Dendritic cell treated with granulocyte-macrophage colony-stimulating factor and Interleukin-4, amounts not matched to agents 40 ng/mL and 50 ng/mL, for 4 days (primary cell): Measurements from ENCODE around the gene OSBPL3.
"Not testable (repeated sequence)": the region's sequence is repeated elsewhere in the genome, so short reads cannot be mapped to it uniquely, and the experiment has no call there.

Experiments used
- H3K27ac Mint-ChIP-seq: one replicate; pipeline ENCODE4 v1.8.0; 2022; ENCODE audit warnings: mild to moderate bottlenecking, mixed read lengths
- H3K27me3 Mint-ChIP-seq: one replicate; pipeline ENCODE4 v1.8.0; 2022; ENCODE audit warnings: mild to moderate bottlenecking, mixed read lengths
- H3K36me3 Mint-ChIP-seq: one replicate; pipeline ENCODE4 v1.8.0; 2022; ENCODE audit warnings: low read depth, mixed read lengths
- H3K4me1 Mint-ChIP-seq: one replicate; pipeline ENCODE4 v1.8.0; 2022; ENCODE audit warnings: low read depth, mixed read lengths
- H3K4me3 Mint-ChIP-seq: one replicate; pipeline ENCODE4 v1.8.0; 2022; ENCODE audit warnings: mild to moderate bottlenecking, moderate library complexity, mixed read lengths
- H3K9me3 Mint-ChIP-seq: one replicate; pipeline ENCODE4 v1.8.0; 2022; ENCODE audit warnings: mixed read lengths
- intact Hi-C: fragments of 100-400 bp; cut with micrococcal nuclease; formaldehyde crosslinking; loops from one replicate; pipeline ENCODE4 v1.15.0; 2022

OSBPL3 gene

GRCh38 chr7:24913801-24914464 lies 66.0 kb downstream of the OSBPL3 start:
- peaks cover 25% of the 10 kb centered on the region for H3K36me3 Mint-ChIP-seq
- no peaks in the 10 kb centered on the region for H3K9me3 Mint-ChIP-seq
- no peak overlapping the region for H3K27ac Mint-ChIP-seq
- H3K4me1 Mint-ChIP-seq, result peaks cover 39% of the 10 kb centered on the region
- intact Hi-C loops, result no loop called here
- no peak overlapping the region for H3K4me3 Mint-ChIP-seq
- H3K27me3 Mint-ChIP-seq, result no peaks in the 10 kb centered on the region

DNA sequence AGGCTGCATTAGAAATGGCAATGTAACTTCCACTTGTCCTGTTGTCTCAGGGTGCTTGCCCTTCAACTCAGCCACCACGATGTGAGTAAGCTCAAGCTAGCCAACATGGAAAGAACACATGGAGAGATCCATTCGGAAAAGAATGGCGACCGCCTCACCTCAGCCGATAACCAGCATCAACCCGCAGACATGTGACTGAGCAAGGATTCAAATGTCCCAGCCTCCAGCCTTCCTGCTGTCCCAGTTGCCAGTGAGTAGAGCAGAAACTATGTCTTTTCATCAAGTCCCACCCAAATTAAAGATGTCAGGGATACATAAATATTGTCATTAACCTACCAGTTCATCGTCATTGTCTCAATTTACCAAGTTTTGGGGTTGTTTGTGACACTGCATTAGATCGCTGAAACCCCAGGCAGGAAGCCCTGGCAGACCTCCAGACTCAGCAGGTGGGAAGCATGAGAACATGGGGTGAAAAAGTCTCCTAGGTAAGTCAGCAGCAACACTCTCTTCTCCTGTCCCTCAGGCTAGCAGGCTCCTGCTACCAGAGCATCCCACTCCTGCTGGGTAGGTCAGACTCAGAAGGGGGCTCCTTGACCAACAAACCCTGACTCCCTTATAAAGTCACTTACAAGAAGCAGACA lies 67.0 kb downstream of the OSBPL3 start:
- Mint-ChIP-seq H3K27ac (no peak overlapping the region), H3K4me1 (peaks cover 39% of the 10 kb centered on the region), H3K9me3 (no peaks in the 10 kb centered on the region), H3K4me3 (no peak overlapping the region), H3K27me3 (no peaks in the 10 kb centered on the region), H3K36me3 (peaks cover 25% of the 10 kb centered on the region)
- intact Hi-C loops, result no loop called here

DNA sequence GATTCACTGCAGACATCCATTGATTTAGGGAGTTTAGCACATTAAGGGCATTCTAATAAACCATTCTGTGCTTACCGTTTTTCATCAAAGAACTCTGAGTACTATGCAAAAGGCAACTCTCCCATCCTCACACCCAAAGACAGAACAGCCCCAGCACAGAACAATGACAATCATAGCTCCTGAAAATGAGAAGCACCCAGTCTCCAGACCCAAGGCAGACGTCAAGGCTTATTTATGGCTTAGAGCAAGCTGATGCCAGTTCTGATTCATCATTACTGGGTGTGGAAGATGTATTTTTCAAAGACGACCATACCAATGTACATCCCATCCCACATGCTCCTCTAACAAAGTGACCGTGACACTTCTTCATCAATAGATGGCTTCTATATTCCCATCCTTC lies 67.6 kb downstream of the OSBPL3 start:
- Mint-ChIP-seq H3K4me1 (peaks cover 39% of the 10 kb centered on the region), H3K36me3 (peaks cover 25% of the 10 kb centered on the region), H3K27me3 (no peaks in the 10 kb centered on the region), H3K9me3 (no peaks in the 10 kb centered on the region), H3K4me3 (no peak overlapping the region), H3K27ac (no peak overlapping the region)
- intact Hi-C loops, result no loop called here

GRCh38 chr7:24911213-24911603 lies 68.8 kb downstream of the OSBPL3 start:
- Mint-ChIP-seq H3K36me3 (peaks cover 16% of the 10 kb centered on the region), H3K27me3 (no peaks in the 10 kb centered on the region), H3K27ac (no peak overlapping the region), H3K9me3 (no peaks in the 10 kb centered on the region), H3K4me1 (peaks cover 39% of the 10 kb centered on the region), H3K4me3 (no peak overlapping the region)
- intact Hi-C loops, result no loop called here

- intact Hi-C loops, result no loop called here
- H3K4me3 Mint-ChIP-seq, result no peak overlapping the region
- no peak overlapping the region for H3K27ac Mint-ChIP-seq
- peaks cover 39% of the 10 kb centered on the region for H3K4me1 Mint-ChIP-seq
- peaks cover 15% of the 10 kb centered on the region for H3K36me3 Mint-ChIP-seq
- H3K27me3 Mint-ChIP-seq, result no peaks in the 10 kb centered on the region
- no peaks in the 10 kb centered on the region for H3K9me3 Mint-ChIP-seq
Measured at GRCh38 chr7:24910551-24911212, 69.3 kb downstream of the OSBPL3 start.

GRCh38 chr7:24908727-24909126 lies 71.3 kb downstream of the OSBPL3 start:
- H3K9me3 Mint-ChIP-seq, result no peaks in the 10 kb centered on the region
- H3K36me3 Mint-ChIP-seq, result peaks cover 5% of the 10 kb centered on the region
- no peak overlapping the region for H3K27ac Mint-ChIP-seq
- intact Hi-C loops, result no loop called here
- no peaks in the 10 kb centered on the region for H3K27me3 Mint-ChIP-seq
- peaks cover 41% of the 10 kb centered on the region for H3K4me1 Mint-ChIP-seq
- no peak overlapping the region for H3K4me3 Mint-ChIP-seq

DNA sequence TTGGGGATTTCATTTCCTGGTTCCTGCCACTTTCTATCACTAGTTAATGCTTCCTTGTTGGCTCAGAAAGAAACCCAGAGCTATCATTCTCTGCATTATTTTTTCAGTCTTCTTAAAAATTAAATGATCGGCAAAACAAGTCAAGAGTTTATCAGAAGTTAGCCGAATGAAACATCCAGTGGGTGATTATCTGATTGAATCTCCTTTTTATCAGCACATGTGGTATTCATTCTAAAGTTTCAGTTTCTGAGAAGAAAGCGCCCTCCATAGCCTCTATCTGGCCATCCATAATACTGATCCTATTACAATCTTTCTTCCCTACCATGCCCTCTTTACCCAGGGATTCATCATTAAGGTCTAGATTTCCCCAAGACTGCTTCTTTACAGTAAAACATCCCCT lies 71.8 kb downstream of the OSBPL3 start:
- Mint-ChIP-seq H3K4me1 (peaks cover 46% of the 10 kb centered on the region), H3K4me3 (no peak overlapping the region), H3K27me3 (no peaks in the 10 kb centered on the region), H3K36me3 (no peaks in the 10 kb centered on the region), H3K27ac (no peak overlapping the region), H3K9me3 (no peaks in the 10 kb centered on the region)
- intact Hi-C loops, result no loop called here

DNA sequence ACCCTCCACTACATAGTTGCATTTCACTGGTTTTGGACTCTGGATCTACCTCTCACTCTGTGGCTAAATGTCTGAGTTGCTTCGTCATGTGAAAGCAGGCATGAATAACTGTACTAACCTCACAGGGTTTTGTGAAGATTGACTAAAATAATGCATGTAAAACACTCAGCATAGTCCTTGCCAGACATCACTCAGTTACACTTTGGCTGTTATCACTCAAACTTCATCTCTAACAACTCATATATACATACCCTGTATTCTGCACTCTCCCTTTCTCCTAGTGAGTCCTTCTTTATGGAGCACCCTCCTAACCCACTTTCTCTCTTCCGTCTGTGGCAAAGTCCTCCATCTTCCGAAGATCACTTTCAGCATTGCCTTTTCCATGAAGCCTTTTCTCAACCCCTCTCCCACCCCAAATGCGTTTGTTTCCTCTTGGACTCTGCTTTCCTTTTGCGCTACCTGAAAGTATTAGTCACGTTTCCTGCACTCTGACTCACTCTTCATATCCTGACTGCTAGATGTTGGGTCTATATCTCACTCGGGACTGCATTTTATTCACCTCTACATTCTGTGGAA lies 72.6 kb downstream of the OSBPL3 start:
- Mint-ChIP-seq H3K27ac (no peak overlapping the region), H3K36me3 (no peaks in the 10 kb centered on the region), H3K4me3 (no peak overlapping the region), H3K27me3 (no peaks in the 10 kb centered on the region), H3K9me3 (no peaks in the 10 kb centered on the region), H3K4me1 (peaks cover 45% of the 10 kb centered on the region)
- intact Hi-C loops, result no loop called here

DNA sequence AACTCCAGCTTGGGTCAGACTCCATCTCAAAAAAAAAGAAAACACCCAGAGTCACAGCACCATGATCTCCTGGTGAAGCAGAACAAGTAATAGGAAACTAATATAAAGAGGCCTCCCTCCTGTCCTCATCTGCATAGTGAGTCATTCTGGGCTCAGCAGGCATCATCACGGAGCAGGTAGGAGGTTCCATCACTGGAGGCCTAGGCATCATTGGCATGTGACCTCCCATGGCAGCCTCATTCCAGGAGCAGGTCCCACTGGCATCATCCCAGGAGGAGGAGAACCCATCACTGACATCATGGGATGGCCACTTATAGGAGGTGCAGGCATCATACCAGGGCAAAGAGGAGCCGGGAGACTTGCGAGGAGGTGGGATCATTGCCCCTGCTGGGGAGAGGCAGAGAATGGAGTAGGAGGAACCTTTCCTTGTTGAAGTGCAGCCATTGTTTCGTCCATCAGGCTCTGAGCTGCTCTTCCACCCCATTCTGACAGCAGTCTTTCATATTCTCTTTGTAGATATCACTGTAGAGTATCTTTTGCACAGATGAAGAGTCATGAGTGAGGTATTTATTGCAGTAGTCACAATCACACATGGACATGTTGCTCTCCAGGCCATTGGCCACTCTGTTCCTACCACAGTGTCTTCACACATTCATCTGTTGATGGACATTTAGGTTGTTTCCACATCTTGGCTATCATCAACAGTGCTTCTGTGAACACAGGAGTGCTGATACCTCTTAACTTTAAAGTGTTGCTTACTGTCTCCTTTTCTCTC lies 73.8 kb downstream of the OSBPL3 start:
- Mint-ChIP-seq H3K27ac (no peak overlapping the region), H3K27me3 (no peaks in the 10 kb centered on the region), H3K36me3 (no peaks in the 10 kb centered on the region), H3K4me3 (no peak overlapping the region), H3K4me1 (peaks cover 41% of the 10 kb centered on the region), H3K9me3 (no peaks in the 10 kb centered on the region)
- intact Hi-C loops, result no loop called here

GRCh38 chr7:24903992-24904391 lies 76.0 kb downstream of the OSBPL3 start:
- H3K36me3 Mint-ChIP-seq, H3K27ac Mint-ChIP-seq, H3K9me3 Mint-ChIP-seq, intact Hi-C loops, H3K4me3 Mint-ChIP-seq, H3K27me3 Mint-ChIP-seq: not testable (repeated sequence)
- H3K4me1 Mint-ChIP-seq, result peaks cover 46% of the 10 kb centered on the region

GRCh38 chr7:24903559-24903958 lies 76.4 kb downstream of the OSBPL3 start:
- Mint-ChIP-seq H3K27ac (no peak overlapping the region), H3K4me3 (no peak overlapping the region), H3K4me1 (peaks cover 50% of the 10 kb centered on the region), H3K27me3 (no peaks in the 10 kb centered on the region), H3K9me3 (no peaks in the 10 kb centered on the region), H3K36me3 (no peaks in the 10 kb centered on the region)
- intact Hi-C loops, result no loop called here

DNA sequence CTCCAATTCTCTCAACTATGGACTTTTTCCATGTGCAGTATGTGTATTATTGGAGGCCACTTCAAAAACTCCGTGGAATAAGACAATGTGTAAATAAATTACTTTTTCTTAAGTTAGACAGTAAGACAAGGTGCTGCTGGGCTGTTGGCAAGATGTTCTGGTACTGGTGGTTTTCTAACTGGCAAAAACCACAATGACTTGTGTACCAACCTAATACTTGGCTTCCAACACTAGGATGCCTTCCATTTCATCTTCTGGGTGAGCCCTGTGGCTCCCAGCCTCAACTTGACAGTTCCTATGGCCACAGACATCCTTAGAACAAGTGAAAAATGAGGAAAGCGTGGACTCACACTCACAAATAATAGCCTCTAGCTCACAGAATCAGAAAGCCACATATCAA lies 77.0 kb downstream of the OSBPL3 start:
- H3K36me3 Mint-ChIP-seq, result no peaks in the 10 kb centered on the region
- peaks cover 57% of the 10 kb centered on the region for H3K4me1 Mint-ChIP-seq
- no peaks in the 10 kb centered on the region for H3K27me3 Mint-ChIP-seq
- intact Hi-C loops, result no loop called here
- no peak overlapping the region for H3K4me3 Mint-ChIP-seq
- no peak overlapping the region for H3K27ac Mint-ChIP-seq
- H3K9me3 Mint-ChIP-seq, result no peaks in the 10 kb centered on the region

- Mint-ChIP-seq H3K27ac (no peak overlapping the region), H3K36me3 (no peaks in the 10 kb centered on the region), H3K27me3 (no peaks in the 10 kb centered on the region), H3K9me3 (no peaks in the 10 kb centered on the region), H3K4me3 (no peak overlapping the region), H3K4me1 (peaks cover 57% of the 10 kb centered on the region)
- intact Hi-C loops, result no loop called here
Measured at GRCh38 chr7:24902276-24902675, 77.7 kb downstream of the OSBPL3 start.

DNA sequence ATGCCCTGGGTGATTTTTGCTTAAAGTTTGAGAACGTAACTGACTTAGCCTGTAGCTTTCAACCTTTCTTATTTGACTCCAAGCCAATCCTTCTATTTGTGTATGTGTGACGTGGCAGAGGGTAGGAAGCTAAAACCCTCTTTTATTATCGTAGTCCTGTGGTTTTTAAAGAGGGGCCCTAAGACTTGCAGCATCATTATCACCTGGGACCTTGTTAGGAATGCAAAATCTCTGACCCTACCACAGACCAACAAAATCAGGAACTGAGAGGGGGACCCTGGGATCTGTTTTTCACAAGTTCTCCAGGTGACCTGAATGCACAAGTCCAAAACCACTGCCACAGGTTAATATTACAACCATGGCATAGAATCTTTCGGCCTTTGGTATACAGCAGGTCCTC lies 80.1 kb downstream of the OSBPL3 start:
- Mint-ChIP-seq H3K9me3 (no peaks in the 10 kb centered on the region), H3K4me3 (no peak overlapping the region), H3K36me3 (no peaks in the 10 kb centered on the region), H3K4me1 (peaks cover 68% of the 10 kb centered on the region), H3K27ac (no peak overlapping the region), H3K27me3 (no peaks in the 10 kb centered on the region)
- intact Hi-C loops, result loop anchor here (10.0 kb wide), 1 partner anchor 165 kb away; no protein-coding TSS in a partner anchor
